Adipose tissue (tissue), 3 donors: ENCODE measurements around the gene FUBP1. TPM values are rescaled to one million over a fixed set of nuclear protein-coding genes. Genes with fewer than 3 reads are reported as not detected.
"Not testable (repeated sequence)": the region's sequence is repeated elsewhere in the genome, so short reads cannot be mapped to it uniquely, and the experiment has no call there.

Source experiments
- H3K27ac ChIP-seq: one replicate; pipeline ENCODE4 v1.5.1; 2013; ENCODE audit warnings: low read depth, low read length
- WGBS, 3 donors: extraction: QIAGEN DNeasy Blood & Tissue Kit; methylation state at CpG; one replicate each; pipeline ENCODE4 v1.1.7; 2013; 5-methylcytosine and 5-hydroxymethylcytosine counted together
- polyA plus RNA-seq, 3 donors: library from polyadenylated mRNA; stranded (reverse); fragments of 200-250 nt; gene quantifications; one replicate each; pipeline ENCODE4 v1.2.3, GENCODE V29; 2013
- donor health status: healthy with polysubstance abuse.
- donor health status: Bipolar disorder and iron deficiency.
- donor health status: healthy.

The FUBP1 gene
- polyA plus RNA-seq, 3 donors: 23.8 to 54.7 (median 33.4) TPM

DNA sequence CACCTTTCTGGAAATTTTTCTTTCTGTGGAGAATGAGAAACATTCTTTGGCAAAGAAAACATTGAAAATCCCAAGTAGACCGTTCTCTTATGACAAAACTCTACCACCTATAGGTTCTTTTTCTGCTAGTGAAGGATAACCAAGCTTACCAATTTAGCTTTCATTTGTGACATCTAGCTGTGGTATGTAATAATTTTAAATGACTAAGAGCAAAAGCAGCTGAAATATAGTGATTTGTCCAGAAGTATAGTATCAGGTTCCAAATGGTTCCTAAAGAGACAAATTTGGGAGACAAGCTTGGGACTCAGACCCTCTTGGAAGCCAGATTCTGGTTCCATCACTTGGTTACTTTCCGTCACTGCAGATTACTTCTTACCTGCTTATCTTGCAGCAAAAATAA lies 24.4 kb downstream of the FUBP1 start:
- H3K27ac ChIP-seq: no peak overlapping the region
- 93 to 97% (median 96%) methylated on average over 2 of the region's 2 CpGs for WGBS, 3 donors

GRCh38 chr1:77953907-77954306 lies 25.0 kb downstream of the FUBP1 start:
- no peak overlapping the region for H3K27ac ChIP-seq
- WGBS, 3 donors: 96 to 97% (median 96%) methylated on average over 3 of the region's 3 CpGs

- no peak overlapping the region for H3K27ac ChIP-seq
- 96 to 97% (median 96%) methylated on average over 1 of the region's 1 CpG for WGBS, 3 donors
Measured at GRCh38 chr1:77951328-77951727, 27.5 kb downstream of the FUBP1 start.

GRCh38 chr1:77950873-77951272 lies 28.0 kb downstream of the FUBP1 start:
- no peak overlapping the region for H3K27ac ChIP-seq

- WGBS, 3 donors: 38 to 48% (median 47%) methylated on average over 2 of the region's 2 CpGs
- no peak overlapping the region for H3K27ac ChIP-seq
Measured at GRCh38 chr1:77948841-77949424, 29.9 kb downstream of the FUBP1 start.

- 83 to 98% (median 94%) methylated on average over 2 of the region's 2 CpGs for WGBS, 3 donors
- no peak overlapping the region for H3K27ac ChIP-seq
Measured at GRCh38 chr1:77945345-77945744, 33.5 kb downstream of the FUBP1 start.

DNA sequence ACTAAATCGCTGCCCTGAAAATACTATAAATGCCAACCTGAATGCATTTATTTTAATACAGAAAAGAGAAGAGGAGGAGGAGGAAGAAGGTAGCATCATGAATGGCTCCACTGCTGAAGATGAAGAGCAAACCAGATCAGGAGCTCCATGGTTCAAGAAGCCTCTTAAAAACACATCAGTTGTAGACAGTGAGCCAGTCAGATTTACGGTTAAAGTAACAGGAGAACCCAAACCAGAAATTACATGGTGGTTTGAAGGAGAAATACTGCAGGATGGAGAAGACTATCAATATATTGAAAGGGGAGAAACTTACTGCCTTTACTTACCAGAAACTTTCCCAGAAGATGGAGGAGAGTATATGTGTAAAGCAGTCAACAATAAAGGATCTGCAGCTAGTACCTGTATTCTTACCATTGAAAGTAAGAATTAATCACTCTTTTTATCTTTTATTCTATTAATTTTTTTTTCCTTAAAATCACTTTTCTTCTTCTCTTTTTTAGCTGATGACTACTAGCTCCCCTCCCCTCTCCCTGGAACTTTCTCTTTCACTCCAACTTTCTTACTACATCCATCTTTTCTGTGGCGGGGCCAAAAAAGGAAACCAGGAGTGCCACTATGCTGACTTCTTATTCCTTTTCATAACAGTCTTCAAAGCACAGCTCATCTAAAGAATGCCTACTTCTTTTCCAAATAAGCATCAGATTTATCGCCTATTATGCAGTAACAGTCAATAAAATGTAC lies 36.3 kb downstream of the FUBP1 start:
- WGBS, 3 donors: 98 to 99% (median 98%) methylated on average over 4 of the region's 4 CpGs
- H3K27ac ChIP-seq: no peak overlapping the region

GRCh38 chr1:77940921-77941570 lies 37.8 kb downstream of the FUBP1 start:
- H3K27ac ChIP-seq: no peak overlapping the region
- WGBS, 3 donors: 90 to 96% (median 94%) methylated on average over 4 of the region's 4 CpGs

GRCh38 chr1:77938651-77939050 lies 40.2 kb downstream of the FUBP1 start:
- no peak overlapping the region for H3K27ac ChIP-seq

DNA sequence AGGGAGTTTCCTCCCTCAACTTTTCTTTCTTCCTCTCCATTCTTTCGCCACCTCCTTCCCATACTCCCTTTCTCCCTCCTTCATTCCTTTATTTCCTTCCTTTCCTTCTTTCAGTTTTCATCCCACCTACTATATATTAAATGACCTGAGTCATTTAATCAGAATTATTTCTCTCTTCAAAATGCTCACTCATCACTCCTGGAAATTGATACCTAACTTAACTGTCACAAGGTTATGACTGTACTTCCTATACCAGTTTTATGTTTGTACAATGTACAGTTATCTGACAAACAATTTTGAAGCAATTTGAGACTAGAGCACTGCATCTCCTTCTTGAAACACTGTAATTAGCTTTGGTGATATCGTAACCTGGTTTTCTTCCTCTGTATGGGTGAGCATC lies 49.1 kb downstream of the FUBP1 start:
- no peak overlapping the region for H3K27ac ChIP-seq
- WGBS, 3 donors: 89 to 93% (median 93%) methylated on average over 2 of the region's 2 CpGs

- no peak overlapping the region for H3K27ac ChIP-seq
- 82 to 88% (median 86%) methylated on average over 4 of the region's 4 CpGs for WGBS, 3 donors
Measured at GRCh38 chr1:77927414-77927813, 51.5 kb downstream of the FUBP1 start.

DNA sequence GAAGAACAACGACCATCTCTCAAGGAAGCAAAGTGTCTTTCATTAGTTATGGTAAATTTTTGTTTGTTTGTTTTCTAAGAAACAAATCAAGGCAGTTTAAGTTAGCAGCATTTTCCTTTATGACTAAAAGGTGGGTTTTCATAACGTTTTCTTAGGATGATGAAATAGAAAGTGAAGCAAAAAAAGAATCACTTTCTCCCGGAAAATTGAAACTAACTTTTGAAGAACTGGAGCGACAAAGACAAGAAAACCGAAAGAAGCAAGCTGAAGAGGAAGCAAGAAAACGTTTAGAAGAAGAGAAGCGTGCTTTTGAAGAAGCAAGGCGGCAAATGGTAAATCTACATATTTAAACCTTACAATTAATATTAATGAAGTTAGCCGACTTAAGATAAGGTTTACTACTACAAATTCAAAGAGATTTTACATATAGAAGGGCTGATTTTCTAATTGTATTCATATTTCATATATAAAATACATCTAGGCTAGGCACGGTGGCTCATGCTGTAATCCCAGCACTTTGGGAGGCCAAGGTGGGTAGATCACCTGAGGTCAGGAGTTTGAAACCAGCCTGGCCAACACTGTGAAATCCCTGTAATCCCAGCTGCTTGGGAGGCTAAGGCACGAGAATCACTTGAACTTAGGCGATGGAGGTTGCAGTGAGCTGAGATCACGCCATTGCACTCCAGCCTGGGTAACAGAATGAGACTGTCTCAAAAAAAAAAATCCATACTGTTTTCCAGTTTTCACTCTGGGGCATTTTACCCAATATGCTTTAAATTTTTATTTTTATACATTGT lies 52.1 kb downstream of the FUBP1 start:
- H3K27ac ChIP-seq: no peak overlapping the region

GRCh38 chr1:77925956-77926355 lies 52.9 kb downstream of the FUBP1 start:
- 66 to 84% (median 70%) methylated on average over 2 of the region's 2 CpGs for WGBS, 3 donors
- H3K27ac ChIP-seq: no peak overlapping the region

More for the DNA sequence above, 52.1 kb downstream of the FUBP1 start:
- WGBS, 3 donors: 54 to 85% (median 65%) methylated on average over 13 of the region's 13 CpGs

DNA sequence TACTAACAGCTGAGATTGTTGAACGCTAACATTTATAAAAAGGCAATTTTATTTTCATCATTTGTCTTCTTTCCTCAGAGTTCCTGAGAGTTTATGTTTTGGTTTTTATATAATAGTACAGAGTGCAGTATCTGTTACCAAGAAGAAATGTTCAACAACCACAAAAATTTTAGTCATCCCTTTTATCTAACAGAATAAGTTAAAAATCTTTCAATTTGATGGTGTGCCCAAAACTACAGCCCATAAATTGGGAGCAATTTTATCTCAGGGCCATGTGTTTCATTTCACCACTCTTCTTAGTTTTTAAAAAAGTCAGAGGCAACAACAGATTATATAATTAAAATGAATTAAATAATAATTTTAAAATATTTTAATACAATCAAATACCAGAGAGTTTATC lies 53.4 kb downstream of the FUBP1 start:
- WGBS, 3 donors: 69 to 83% (median 72%) methylated on average over 1 of the region's 1 CpG
- no peak overlapping the region for H3K27ac ChIP-seq

GRCh38 chr1:77918918-77919317 lies 60.0 kb downstream of the FUBP1 start:
- H3K27ac ChIP-seq: not testable (repeated sequence)
- 90 to 99% (median 94%) methylated on average over 5 of the region's 5 CpGs for WGBS, 3 donors

- H3K27ac ChIP-seq: no peak overlapping the region
- 88 to 97% (median 94%) methylated on average over 4 of the region's 4 CpGs for WGBS, 3 donors
Measured at GRCh38 chr1:77910116-77910515, 68.8 kb downstream of the FUBP1 start.

GRCh38 chr1:77906624-77907023 lies 72.2 kb downstream of the FUBP1 start:
- WGBS, 3 donors: 27 to 95% (median 91%) methylated on average over 1 of the region's 1 CpG

GRCh38 chr1:77906019-77906545 lies 72.8 kb downstream of the FUBP1 start:
- WGBS, 3 donors: 58 to 94% (median 89%) methylated on average over 2 of the region's 2 CpGs
- no peak overlapping the region for H3K27ac ChIP-seq

More at GRCh38 chr1:77906624-77907023, 72.2 kb downstream of the FUBP1 start:
- H3K27ac ChIP-seq: no peak overlapping the region

- H3K27ac ChIP-seq: no peak overlapping the region
- 75 to 89% (median 85%) methylated on average over 1 of the region's 1 CpG for WGBS, 3 donors
Measured at GRCh38 chr1:77905603-77906002, 73.3 kb downstream of the FUBP1 start.
